Measurements from ENCODE around the gene PRDM2.

- TF ChIP-seq ZNF121 (tag by site-specific recombination; IDR thresholded peaks at IDR 0.05) (no peak), ZNF707 (tag by site-specific recombination; IDR thresholded peaks at IDR 0.05) (no peak), CTCF (tag by site-specific recombination; IDR thresholded peaks at IDR 0.05) (no peak), ZBTB8A (tag by site-specific recombination; IDR thresholded peaks at IDR 0.05) (no peak), ZFP41 (tag by site-specific recombination; IDR thresholded peaks at IDR 0.05; ENCODE audit: borderline replicate concordance) (no peak), ZNF2 (tag by site-specific recombination; IDR thresholded peaks at IDR 0.05) (no peak), SETDB1 (IDR thresholded peaks at IDR 0.05; ENCODE audit: insufficient read length, low read length) (no peak), SALL2 (tag by site-specific recombination; IDR thresholded peaks at IDR 0.05; ENCODE audit: borderline replicate concordance) (no peak), ZNF362 (tag by site-specific recombination; IDR thresholded peaks at IDR 0.05) (no peak), ZNF274 (IDR thresholded peaks at IDR 0.05; ENCODE audit: low read length) (no peak), ZNF274 (tag by site-specific recombination; IDR thresholded peaks at IDR 0.05; ENCODE audit: borderline replicate concordance) (no peak), ZNF140 (tag by site-specific recombination; IDR thresholded peaks at IDR 0.05) (no peak), REST (tag by site-specific recombination; IDR thresholded peaks at IDR 0.05) (no peak)
These were observed 142.5 kb downstream of the PRDM2 start for GRCh38 chr1:13842497-13842896.

Measured in HEK293 (cell line).